Spleen (tissue), 11 donors: ENCODE measurements around the gene TMED7. TPM values are rescaled to one million over a fixed set of nuclear protein-coding genes. Genes with fewer than 3 reads are reported as not detected.
"Not testable (repeated sequence)": the region's sequence is repeated elsewhere in the genome, so short reads cannot be mapped to it uniquely, and the experiment has no call there.

ENCODE experiments used
- DNase-seq: peaks from one replicate; pipeline ENCODE4 v3.0.0-alpha.2; 2020
- H3K27ac ChIP-seq, 8 donors: fragments of 200-600 bp; sonication (generic) in 7 of 8; 1 replicate in 4 of 8; 2 replicates in 4 of 8; pipeline versions ENCODE4 v1.5.0 to v1.8.0; 2016 to 2021; ENCODE audit warnings: inconsistent platforms in 4 of 8, mild to moderate bottlenecking in 4 of 8, moderate library complexity in 1 of 8
- H3K27me3 ChIP-seq, 7 donors: fragments of 200-600 bp; sonication (generic) in 6 of 7; replicated peaks in 1 of 7; 1 replicate in 4 of 7; 2 replicates in 3 of 7; pipeline versions ENCODE4 v1.5.0 to v1.8.0; 2016 to 2021; ENCODE audit warnings: inconsistent platforms in 3 of 7, mild to moderate bottlenecking in 1 of 7
- H3K36me3 ChIP-seq, 6 donors: fragments of 200-600 bp; sonication (generic) in 5 of 6; 1 replicate in 4 of 6; 2 replicates in 2 of 6; pipeline versions ENCODE4 v1.5.0 to v1.8.0; 2016 to 2021; ENCODE audit warnings: inconsistent platforms in 2 of 6
- H3K4me1 ChIP-seq, 6 donors: fragments of 200-600 bp; sonication (generic) in 5 of 6; 1 replicate in 3 of 6; 2 replicates in 3 of 6; pipeline versions ENCODE4 v1.5.0 to v1.8.0; 2016 to 2021; ENCODE audit warnings: inconsistent platforms in 3 of 6
- H3K4me3 ChIP-seq, 8 donors: fragments of 200-600 bp; sonication (generic) in 7 of 8; 1 replicate in 4 of 8; 2 replicates in 4 of 8; pipeline versions ENCODE4 v1.5.0 to v1.8.0; 2016 to 2021; ENCODE audit warnings: inconsistent platforms in 4 of 8, mild to moderate bottlenecking in 4 of 8, moderate library complexity in 2 of 8
- H3K9me3 ChIP-seq, 8 donors: fragments of 200-600 bp; sonication (generic) in 7 of 8; 1 replicate in 4 of 8; 2 replicates in 4 of 8; pipeline versions ENCODE4 v1.5.0 to v1.8.0; 2016 to 2021; ENCODE audit warnings: inconsistent platforms in 4 of 8
- CTCF ChIP-seq, 11 experiments: fragments of 200-600 bp in 7 of 11; fragments of 450-650 bp in 4 of 11; sonication (generic) in 4 of 11; IDR thresholded peaks in 8 of 11; conservative IDR thresholded peaks in 3 of 11; 1 replicate in 7 of 11; 2 replicates in 4 of 11; pipeline versions ENCODE4 v1.4.0 to v1.8.0; 2016 to 2021; ENCODE audit warnings: antibody characterized with exemption in 11 of 11, inconsistent platforms in 4 of 11, mild to moderate bottlenecking in 1 of 11
- POLR2A ChIP-seq, 3 donors: fragments of 450-650 bp; IDR thresholded peaks; one replicate each; pipeline ENCODE4 v1.5.1; 2017; ENCODE audit warnings: antibody characterized with exemption in 3 of 3, mild to moderate bottlenecking in 1 of 3
- POLR2AphosphoS5 ChIP-seq, 3 donors: sonication (generic); formaldehyde crosslinking; IDR thresholded peaks; one replicate each; pipeline ENCODE4 v1.5.1; 2017; ENCODE audit warnings: antibody characterized with exemption in 3 of 3
- WGBS, 5 donors: extraction: QIAGEN DNeasy Blood & Tissue Kit in 3 of 5; methylation state at CpG; one replicate each; pipeline versions ENCODE4 v1.1.5 to v1.1.7; 2013 to 2018; 5-methylcytosine and 5-hydroxymethylcytosine counted together
- intact Hi-C: fragments of 100-400 bp; cut with DNase I; formaldehyde crosslinking; loops from one replicate; pipeline ENCODE4 v1.15.0; 2023; ENCODE audit warnings: low total_unique reads
- polyA plus RNA-seq, 3 donors: library from polyadenylated mRNA; stranded (reverse); fragments of 200-250 nt; gene quantifications; one replicate each; pipeline ENCODE4 v1.2.1, GENCODE V29; 2013
- total RNA-seq, 7 donors: library from RNA; depleted of rRNA in 3 of 7; stranded (reverse); fragments of >200 nt in 3 of 7; fragmentation: NEBNext Ultra II Directional in 4 of 7; extraction: Animal tissue kit (Norgen Biotek cat#: 25700) in 4 of 7; gene quantifications; one replicate each; pipeline versions ENCODE4 v1.1.0 to v1.2.1, GENCODE V29; 2016 to 2021
- donor health status: healthy with polysubstance abuse.
- donor health status: DM: no; HTN: no; CAD: no; lungs with moderate emphysema.
- donor health status: DM: no; HTN: no; CAD: no.
- donor health status: Bipolar disorder and iron deficiency.
- donor health status: healthy.
- donor health status: DM: no; HTN: no; CAD: no.
- donor health status: DM: yes; HTN: yes; CAD: no.

TMED7 gene
- total and polyA plus RNA-seq, 10 donors = 8.4 to 70.9 (median 64.6) TPM

GRCh38 chr5:115648056-115648455 lies 22.2 kb upstream of the TMED7 start:
- no peaks in the 10 kb centered on the region for H3K9me3 ChIP-seq
- DNase-seq = no peak
- no peak overlapping the region for H3K4me3 ChIP-seq
- peaks cover 0 to 4% (median 0%) of the 10 kb centered on the region in 7 donors for H3K27me3 ChIP-seq
- H3K36me3 ChIP-seq = no peaks in the 10 kb centered on the region
- no peak overlapping the region for H3K27ac ChIP-seq
- intact Hi-C loops = no loop called here
- TF ChIP-seq POLR2A (IDR thresholded peaks at IDR 0.05) = no peak
- no peak for TF ChIP-seq CTCF (IDR thresholded peaks at IDR 0.05 in 8 of 11, conservative IDR thresholded peaks at IDR 0.05 in 3 of 11)
- TF ChIP-seq POLR2AphosphoS5 (IDR thresholded peaks at IDR 0.05) = no peak
- H3K4me1 ChIP-seq = no peaks in the 10 kb centered on the region
- WGBS, 5 donors = 46 to 86% (median 80%) methylated on average over 3 of the region's 3 CpGs

GRCh38 chr5:115645386-115645785 lies 19.6 kb upstream of the TMED7 start:
- DNase-seq, H3K27me3 ChIP-seq, H3K4me3 ChIP-seq, H3K4me1 ChIP-seq, H3K27ac ChIP-seq, H3K36me3 ChIP-seq, H3K9me3 ChIP-seq, intact Hi-C loops: not testable (repeated sequence)
- WGBS, 5 donors = 82 to 93% (median 86%) methylated on average over 5 of the region's 5 CpGs

DNA sequence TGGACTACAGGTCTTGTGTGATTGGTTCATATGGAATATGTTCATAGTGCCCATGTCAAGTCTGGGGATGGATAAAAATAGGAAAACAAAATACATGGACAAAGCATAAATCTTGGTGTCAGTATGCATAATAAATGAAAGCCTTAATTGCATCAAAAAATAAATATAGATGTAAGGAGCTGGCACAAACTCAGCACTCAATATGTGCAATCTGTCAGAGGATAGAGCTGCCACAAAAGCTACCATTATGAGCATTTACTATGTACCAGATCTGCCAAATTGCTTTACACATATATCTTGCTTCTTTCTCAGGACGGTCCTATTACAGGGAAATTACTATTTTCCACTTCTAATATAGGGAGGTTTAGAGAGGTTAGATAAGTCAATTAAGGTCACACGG lies 18.2 kb upstream of the TMED7 start:
- Histone ChIP-seq H3K27ac (no peak overlapping the region), H3K4me1 (no peaks in the 10 kb centered on the region), H3K4me3 (no peak overlapping the region), H3K27me3 (peaks cover 0 to 6% (median 0%) of the 10 kb centered on the region in 7 donors), H3K9me3 (no peaks in the 10 kb centered on the region), H3K36me3 (no peaks in the 10 kb centered on the region)
- TF ChIP-seq POLR2AphosphoS5 (IDR thresholded peaks at IDR 0.05) (no peak), POLR2A (IDR thresholded peaks at IDR 0.05) (no peak), CTCF (IDR thresholded peaks at IDR 0.05 in 8 of 11, conservative IDR thresholded peaks at IDR 0.05 in 3 of 11) (no peak)
- intact Hi-C loops = no loop called here
- WGBS, 5 donors = 80 to 96% (median 92%) methylated on average over 2 of the region's 2 CpGs
- DNase-seq = no peak

DNA sequence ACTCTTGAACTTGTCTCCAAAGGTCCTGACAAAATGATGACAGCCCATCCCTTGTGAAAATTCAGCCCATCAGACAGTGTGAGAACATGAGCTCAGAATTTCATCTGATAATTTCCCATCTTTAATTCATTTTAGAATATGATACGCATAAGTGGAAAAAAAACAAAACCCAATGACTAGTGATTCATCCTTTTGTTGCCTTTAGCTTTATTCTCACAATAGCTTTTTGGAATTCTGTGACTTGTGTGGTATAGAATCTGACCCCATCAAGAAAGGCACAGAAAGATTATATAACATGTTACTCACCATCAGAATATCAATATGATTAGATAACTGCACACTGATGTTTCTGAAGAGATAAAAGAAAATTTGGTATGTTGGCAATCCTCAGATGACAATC lies 16.1 kb upstream of the TMED7 start:
- WGBS, 5 donors = 83 to 97% (median 91%) methylated on average over 1 of the region's 1 CpG
- no peaks in the 10 kb centered on the region for H3K4me1 ChIP-seq
- no peaks in the 10 kb centered on the region for H3K9me3 ChIP-seq
- intact Hi-C loops = no loop called here
- DNase-seq = no peak
- no peak overlapping the region for H3K27ac ChIP-seq
- TF ChIP-seq CTCF (IDR thresholded peaks at IDR 0.05 in 8 of 11, conservative IDR thresholded peaks at IDR 0.05 in 3 of 11) (no peak), POLR2AphosphoS5 (IDR thresholded peaks at IDR 0.05) (no peak), POLR2A (IDR thresholded peaks at IDR 0.05) (no peak)
- no peak overlapping the region for H3K4me3 ChIP-seq
- no peaks in the 10 kb centered on the region for H3K36me3 ChIP-seq
- peaks cover 0 to 6% (median 0%) of the 10 kb centered on the region in 7 donors for H3K27me3 ChIP-seq

- TF ChIP-seq CTCF (IDR thresholded peaks at IDR 0.05 in 8 of 11, conservative IDR thresholded peaks at IDR 0.05 in 3 of 11) = no peak
- TF ChIP-seq POLR2A (IDR thresholded peaks at IDR 0.05) = no peak
- TF ChIP-seq POLR2AphosphoS5 (IDR thresholded peaks at IDR 0.05) = no peak
- no peaks in the 10 kb centered on the region for H3K36me3 ChIP-seq
- H3K27me3 ChIP-seq = peaks cover 0 to 11% (median 0%) of the 10 kb centered on the region in 7 donors
- WGBS, 5 donors = 59 to 72% (median 67%) methylated on average over 2 of the region's 2 CpGs
- H3K4me3 ChIP-seq = no peak overlapping the region
- DNase-seq = no peak
- H3K27ac ChIP-seq = no peak overlapping the region
- intact Hi-C loops = no loop called here
- no peaks in the 10 kb centered on the region for H3K4me1 ChIP-seq
- H3K9me3 ChIP-seq = no peaks in the 10 kb centered on the region
These were observed 14.4 kb upstream of the TMED7 start for GRCh38 chr5:115640274-115640673.
